Measurements from ENCODE around the gene CYB5R4. TPM values are rescaled to one million over a fixed set of nuclear protein-coding genes. Genes with fewer than 3 reads are reported as not detected.

Gene CYB5R4
- total and polyA plus RNA-seq, 2 donors (not counting 1 experiment from before 2014, with no cell fraction given) = 11.8 to 39.6 TPM

- Histone ChIP-seq H3K4me2 (replicated peaks; ENCODE audit: low read depth, low read length, poor library complexity, severe bottlenecking) (no peak overlapping the region), H3K36me3 (replicated peaks in 1 of 2; ENCODE audit: control extremely low read depth in 1 of 2, control insufficient read depth in 1 of 2, extremely low read depth in 1 of 2, insufficient read depth in 2 of 2, low read length in 1 of 2) (peaks cover 0 to 5% of the 10 kb centered on the region in 2 experiments), H3K27ac (ENCODE audit: low read length in 2 of 2) (no peak overlapping the region), H3K4me1 (ENCODE audit: control insufficient read depth in 2 of 2, insufficient read depth in 2 of 2, low read length in 2 of 2) (no peaks in the 10 kb centered on the region), H4K20me1 (ENCODE audit: control insufficient read depth, insufficient read depth, low read length, poor library complexity, severe bottlenecking) (no peaks in the 10 kb centered on the region), H3K9ac (ENCODE audit: low read length) (no peak overlapping the region), H3K27me3 (replicated peaks in 1 of 4; ENCODE audit: control extremely low read depth in 1 of 4, control insufficient read depth in 3 of 4, insufficient read depth in 4 of 4, low read length in 3 of 4) (no peaks in the 10 kb centered on the region), H2AFZ (ENCODE audit: insufficient read depth, low read depth, low read length, poor library complexity, severe bottlenecking) (no peak overlapping the region), H3K9me3 (ENCODE audit: control extremely low read depth in 1 of 3, control insufficient read depth in 2 of 3, insufficient read depth in 1 of 3, low read length in 2 of 3) (peaks cover 0 to 4% (median 0%) of the 10 kb centered on the region in 3 donors), H3K79me2 (ENCODE audit: control insufficient read depth, insufficient read depth, low read length) (no peaks in the 10 kb centered on the region), H3K4me3 (ENCODE audit: control extremely low read depth in 1 of 5, extremely low read depth in 1 of 5, insufficient read depth in 1 of 5, low read depth in 2 of 5, low read length in 4 of 5) (no peak overlapping the region)
- DNase-seq (no peak), ATAC-seq (ENCODE audit: low read depth) (no peak)
- no CpG with 5 or more reads among the region's 1 CpG for WGBS (ENCODE audit: insufficient coverage)
- ChIA-PET POLR2A (no interaction called here), CTCF (no interaction called here)
- intact Hi-C loops (cut with micrococcal nuclease) = no loop called here
- H3K27ac Mint-ChIP-seq = no peak overlapping the region
- no peaks in the 10 kb centered on the region for H3K4me1 Mint-ChIP-seq
- H3K4me3 Mint-ChIP-seq = no peak overlapping the region
- H3K9me3 Mint-ChIP-seq (ENCODE audit: insufficient read depth) = peaks cover 5% of the 10 kb centered on the region
- TF ChIP-seq CTCF (IDR thresholded peaks at IDR 0.05) (no peak), EZH2 (IDR thresholded peaks at IDR 0.05; ENCODE audit: borderline replicate concordance, insufficient read depth, low read depth, low read length, poor library complexity, severe bottlenecking) (no peak)
- H3K27me3 Mint-ChIP-seq = no peaks in the 10 kb centered on the region
Observed at GRCh38 chr6:83984411-83984810, 124.9 kb downstream of the CYB5R4 start.

GRCh38 chr6:83985308-83985713 lies 125.8 kb downstream of the CYB5R4 start:
- Histone ChIP-seq H3K27ac (ENCODE audit: low read length in 2 of 2) (no peak overlapping the region), H3K4me3 (ENCODE audit: control extremely low read depth in 1 of 5, extremely low read depth in 1 of 5, insufficient read depth in 1 of 5, low read depth in 2 of 5, low read length in 4 of 5) (no peak overlapping the region), H3K9ac (ENCODE audit: low read length) (no peak overlapping the region), H2AFZ (ENCODE audit: insufficient read depth, low read depth, low read length, poor library complexity, severe bottlenecking) (no peak overlapping the region), H3K9me3 (ENCODE audit: control extremely low read depth in 1 of 3, control insufficient read depth in 2 of 3, insufficient read depth in 1 of 3, low read length in 2 of 3) (peaks cover 0 to 4% (median 0%) of the 10 kb centered on the region in 3 donors), H3K27me3 (replicated peaks in 1 of 4; ENCODE audit: control extremely low read depth in 1 of 4, control insufficient read depth in 3 of 4, insufficient read depth in 4 of 4, low read length in 3 of 4) (no peaks in the 10 kb centered on the region), H3K79me2 (ENCODE audit: control insufficient read depth, insufficient read depth, low read length) (no peaks in the 10 kb centered on the region), H4K20me1 (ENCODE audit: control insufficient read depth, insufficient read depth, low read length, poor library complexity, severe bottlenecking) (no peaks in the 10 kb centered on the region), H3K4me2 (replicated peaks; ENCODE audit: low read depth, low read length, poor library complexity, severe bottlenecking) (no peak overlapping the region), H3K4me1 (ENCODE audit: control insufficient read depth in 2 of 2, insufficient read depth in 2 of 2, low read length in 2 of 2) (no peaks in the 10 kb centered on the region), H3K36me3 (replicated peaks in 1 of 2; ENCODE audit: control extremely low read depth in 1 of 2, control insufficient read depth in 1 of 2, extremely low read depth in 1 of 2, insufficient read depth in 2 of 2, low read length in 1 of 2) (peaks cover 0 to 5% of the 10 kb centered on the region in 2 experiments)
- ATAC-seq (ENCODE audit: low read depth) (no peak), DNase-seq (no peak)
- no peaks in the 10 kb centered on the region for H3K4me1 Mint-ChIP-seq
- POLR2A ChIA-PET = no interaction called here
- TF ChIP-seq CTCF (IDR thresholded peaks at IDR 0.05) (no peak), EZH2 (IDR thresholded peaks at IDR 0.05; ENCODE audit: borderline replicate concordance, insufficient read depth, low read depth, low read length, poor library complexity, severe bottlenecking) (no peak)
- H3K27me3 Mint-ChIP-seq = no peaks in the 10 kb centered on the region
- no peak overlapping the region for H3K27ac Mint-ChIP-seq
- WGBS (ENCODE audit: insufficient coverage) = 40% methylated on average over 1 of the region's 1 CpG
- CTCF ChIA-PET = no interaction called here
- H3K4me3 Mint-ChIP-seq = no peak overlapping the region
- H3K9me3 Mint-ChIP-seq (ENCODE audit: insufficient read depth) = no peaks in the 10 kb centered on the region
- intact Hi-C loops (cut with micrococcal nuclease) = no loop called here
